IMR-90 (cell line): ENCODE data around the gene KCNE4. TPM values are rescaled to one million over a fixed set of nuclear protein-coding genes. Genes with fewer than 3 reads are reported as not detected.

ENCODE experiments used
- ATAC-seq: fragments of 200-7000 bp; cut with Tn5 transposase; 2 replicates; pipeline ENCODE4 v1.9.1; 2020; ENCODE audit warnings: low read depth, mild to moderate bottlenecking, moderate library complexity
- BruUV-seq: library from RNA; stranded (reverse); fragments of 400-500 nt; replicated peaks from 2 replicates; lab custom pipeline; 2021; lab: Mats Ljungman, UMichigan
- CTCF ChIA-PET: fragments of 300-600 bp; formaldehyde crosslinking; extraction: SDS; loops from one replicate; lab custom pipeline; 2021; ENCODE audit warnings: antibody characterized with exemption; lab: Yijun Ruan, JAX
- POLR2A ChIA-PET: fragments of 300-600 bp; sonication (Branson Sonifier 250); formaldehyde crosslinking; loops from one replicate; lab custom pipeline; 2022; ENCODE audit warnings: antibody characterized with exemption; ENCODE audit not compliant: unreplicated experiment; lab: Charles Lee
- DNase-seq: peaks from one replicate; pipeline ENCODE4 v3.0.0; 2013
- H2AFZ ChIP-seq: replicated peaks from 2 replicates; pipeline ENCODE3; 2013; ENCODE audit warnings: low read length, mild to moderate bottlenecking; ENCODE audit not compliant: poor library complexity
- H2AK5ac ChIP-seq: 2 replicates; pipeline ENCODE4 v1.6.1; 2013; ENCODE audit warnings: low read depth, low read length, inconsistent platforms
- H2AK9ac ChIP-seq: replicated peaks from 2 replicates; pipeline ENCODE3; 2013; ENCODE audit warnings: mild to moderate bottlenecking, low read depth, low read length, moderate library complexity; ENCODE audit not compliant: poor library complexity
- H2BK120ac ChIP-seq: 2 replicates; pipeline ENCODE4 v1.6.1; 2013; ENCODE audit warnings: low read depth, low read length, inconsistent platforms
- H2BK15ac ChIP-seq: 3 replicates; pipeline ENCODE4 v1.6.1; 2013; ENCODE audit warnings: low read depth, low read length, inconsistent platforms
- H2BK20ac ChIP-seq: 2 replicates; pipeline ENCODE4 v1.6.1; 2013; ENCODE audit warnings: low read depth, mild to moderate bottlenecking, inconsistent platforms, low read length, moderate library complexity
- H2BK5ac ChIP-seq: 2 replicates; pipeline ENCODE4 v1.6.1; 2013; ENCODE audit warnings: mild to moderate bottlenecking, low read depth, low read length, inconsistent platforms; ENCODE audit not compliant: poor library complexity, severe bottlenecking
- H3K14ac ChIP-seq: replicated peaks from 2 replicates; pipeline ENCODE4 v1.6.1; 2013; ENCODE audit warnings: low read depth, low read length, inconsistent platforms
- H3K18ac ChIP-seq: 2 replicates; pipeline ENCODE4 v1.6.1; 2013; ENCODE audit warnings: low read depth, low read length, control low read depth
- H3K23ac ChIP-seq: 2 replicates; pipeline ENCODE4 v1.6.1; 2013; ENCODE audit warnings: low read depth, low read length, inconsistent platforms
- H3K27ac ChIP-seq: 2 replicates; pipeline ENCODE4 v1.5.1; 2013; ENCODE audit warnings: mild to moderate bottlenecking, control low read depth, low read length; ENCODE audit not compliant: insufficient read depth
- H3K27me3 ChIP-seq: 2 replicates; pipeline ENCODE4 v1.6.1; 2013; ENCODE audit warnings: low read length; ENCODE audit not compliant: control insufficient read depth, insufficient read depth
- H3K36me3 ChIP-seq: 2 replicates; pipeline ENCODE4 v1.6.1; 2013; ENCODE audit warnings: low read length, mixed read lengths; ENCODE audit not compliant: control insufficient read depth, insufficient read depth
- H3K4ac ChIP-seq: 2 replicates; pipeline ENCODE4 v1.6.1; 2013; ENCODE audit warnings: low read depth, low read length, inconsistent platforms
- H3K4me1 ChIP-seq: 2 replicates; pipeline ENCODE4 v1.6.1; 2013; ENCODE audit warnings: low read length, mixed read lengths; ENCODE audit not compliant: control insufficient read depth, insufficient read depth
- H3K4me2 ChIP-seq: 2 replicates; pipeline ENCODE4 v1.6.1; 2013; ENCODE audit warnings: low read depth, mild to moderate bottlenecking, control low read depth, low read length, moderate library complexity
- H3K4me3 ChIP-seq: 2 replicates; pipeline ENCODE4 v1.5.1; 2013; ENCODE audit warnings: low read depth, mild to moderate bottlenecking, control low read depth, low read length, moderate library complexity; ENCODE audit not compliant: insufficient read depth
- H3K56ac ChIP-seq: 2 replicates; pipeline ENCODE4 v1.6.1; 2013; ENCODE audit warnings: low read length, inconsistent platforms; ENCODE audit not compliant: insufficient read depth; ENCODE audit errors: extremely low read depth
- H3K79me1 ChIP-seq, 2 experiments: 2 replicates each; pipeline ENCODE4 v1.6.1; 2013; ENCODE audit warnings: low read length in 2 of 2, inconsistent platforms in 1 of 2, low read depth in 1 of 2
- H3K9ac ChIP-seq: 2 replicates; pipeline ENCODE4 v1.6.1; 2013; ENCODE audit warnings: low read depth, low read length, control low read depth
- H3K9me1 ChIP-seq: 2 replicates; pipeline ENCODE4 v1.6.1; 2013; ENCODE audit warnings: low read length, inconsistent platforms; ENCODE audit not compliant: insufficient read depth
- H3K9me3 ChIP-seq: 2 replicates; pipeline ENCODE4 v1.6.1; 2013; ENCODE audit warnings: low read length; ENCODE audit not compliant: control insufficient read depth, insufficient read depth
- H4K20me1 ChIP-seq: 2 replicates; pipeline ENCODE4 v1.6.1; 2013; ENCODE audit warnings: low read length, inconsistent platforms; ENCODE audit not compliant: insufficient read depth
- H4K5ac ChIP-seq: 2 replicates; pipeline ENCODE4 v1.6.1; 2013; ENCODE audit warnings: mild to moderate bottlenecking, low read depth, low read length, control low read depth
- H4K8ac ChIP-seq, 2 experiments: 2 replicates each; pipeline ENCODE4 v1.6.1; 2013; ENCODE audit warnings: low read depth in 2 of 2, low read length in 2 of 2, control low read depth in 1 of 2, inconsistent platforms in 1 of 2
- H4K91ac ChIP-seq: 2 replicates; pipeline ENCODE4 v1.6.1; 2013; ENCODE audit warnings: low read depth, low read length, inconsistent platforms; ENCODE audit not compliant: insufficient read depth
- ELK1 ChIP-seq: fragments of 150-350 bp; IDR thresholded peaks from 2 replicates; pipeline ENCODE4 v1.6.1; 2016; ENCODE audit warnings: low read depth, mild to moderate bottlenecking, low read length, moderate library complexity, borderline replicate concordance
- FOS ChIP-seq: fragments of 150-350 bp; IDR thresholded peaks from 2 replicates; pipeline ENCODE4 v1.6.1; 2016; ENCODE audit warnings: low read depth, low read length
- POLR2A ChIP-seq: IDR thresholded peaks from 2 replicates; pipeline ENCODE4 v1.6.1; 2012; ENCODE audit warnings: mild to moderate bottlenecking, low read depth, low read length
- WGBS, 2 experiments: methylation state at CpG; one replicate each; pipeline versions ENCODE4 v1.1.5 to v1.1.7; 2013; ENCODE audit warnings: missing lambda C conversion rate in 2 of 2; ENCODE audit not compliant: insufficient read length in 1 of 2; ENCODE audit errors: extremely low coverage in 2 of 2; 5-methylcytosine and 5-hydroxymethylcytosine counted together
- dilution Hi-C: fragments of 300-500 bp; cut with HindIII; formaldehyde crosslinking; loops from one replicate; pipeline ENCODE4 v1.14.3; 2018; ENCODE audit warnings: low sequenced_read_pairs; ENCODE audit not compliant: unreplicated experiment
- in situ Hi-C: fragments of 300-500 bp; cut with MboI; formaldehyde crosslinking; loops from 3 replicates; pipeline ENCODE4 v1.14.3; 2019; ENCODE audit warnings: low sequenced_read_pairs, inconsistent platforms, mixed read lengths
- intact Hi-C: fragments of 100-400 bp; cut with micrococcal nuclease; formaldehyde crosslinking; loops from 2 replicates; pipeline ENCODE4 v1.10.0; 2022
- polyA plus RNA-seq, 3 experiments: library from polyadenylated mRNA; depleted of rRNA; stranded (reverse); fragments of >200 nt; gene quantifications; 2 replicates each; pipeline ENCODE4 v1.2.3, GENCODE V29; 2012; ENCODE audit warnings: low replicate concordance in 1 of 3
- total RNA-seq: library from RNA; depleted of rRNA; stranded (reverse); fragments of >200 nt; gene quantifications from 2 replicates; pipeline ENCODE4 v1.2.3, GENCODE V29; 2012; rRNA removed

KCNE4 gene
- total and polyA plus RNA-seq, 2 of the 4 experiments (the other 2 are of a cell fraction) = 6.6 to 6.8 TPM

- Histone ChIP-seq H3K4me2 (no peak overlapping the region), H3K9me3 (no peaks in the 10 kb centered on the region), H4K8ac (no peak overlapping the region), H4K5ac (no peak overlapping the region), H3K18ac (no peak overlapping the region), H3K4me1 (peaks cover 3% of the 10 kb centered on the region), H3K4ac (no peak overlapping the region), H2BK5ac (no peak overlapping the region), H4K20me1 (no peaks in the 10 kb centered on the region), H2AFZ (peak overlapping the region; percentile 53), H2BK120ac (no peak overlapping the region), H3K9me1 (no peaks in the 10 kb centered on the region), H2AK9ac (no peak overlapping the region), H2BK20ac (no peak overlapping the region), H3K56ac (no peak overlapping the region), H3K23ac (no peak overlapping the region), H3K27ac (no peak overlapping the region), H4K91ac (no peak overlapping the region), H3K14ac (no peak overlapping the region), H3K9ac (no peak overlapping the region), H3K79me1 (no peaks in the 10 kb centered on the region), H3K36me3 (no peaks in the 10 kb centered on the region), H2AK5ac (no peak overlapping the region), H3K27me3 (no peaks in the 10 kb centered on the region; the same call in 1 of the 2 replicates), H3K4me3 (no peak overlapping the region), H2BK15ac (no peak overlapping the region)
- intact Hi-C loops (no loop called here), dilution Hi-C loops (no loop called here), in situ Hi-C loops (no loop called here)
- POLR2A ChIA-PET = no interaction called here
- BruUV-seq = no TSS peak
- WGBS, 2 experiments = 88% methylated on average over 1 of the region's 8 CpGs; no CpG with 5 or more reads in 1 of the 2 experiments
- no peak for TF ChIP-seq POLR2A
- no peak for TF ChIP-seq ELK1
- no peak for TF ChIP-seq FOS
- DNase-seq (no peak), ATAC-seq (no peak)
- CTCF ChIA-PET = no interaction called here
These were observed 52.5 kb downstream of the KCNE4 start for GRCh38 chr2:223104336-223105132.

Other genes starting within 250 kb of the KCNE4 start
- gene ACSL3, start 191.2 kb upstream of the KCNE4 start, total RNA-seq = 84.2 and 96.4 TPM in 2 replicates
- 29.2 and 31.0 TPM in 2 replicates for gene ACSL3, start 191.2 kb upstream of the KCNE4 start, polyA plus RNA-seq (2012; rRNA removed)